Keratinocyte (primary cell): Measurements from ENCODE around the gene SARNP.

Experiments used
- EZH2 ChIP-seq: IDR thresholded peaks from one replicate; pipeline ENCODE4 v1.6.1; 2012; ENCODE audit warnings: inconsistent platforms, mild to moderate bottlenecking, low read length, moderate library complexity
- TF ChIP-seq, protein P1 (sequence below), 3 experiments: IDR thresholded peaks in 1 of 3; conservative IDR thresholded peaks in 1 of 3; optimal IDR thresholded peaks in 1 of 3; 2 replicates in 2 of 3; 3 replicates in 1 of 3; pipeline versions ENCODE3 to v1.5.1; 2011; ENCODE audit warnings: low read length in 3 of 3, mild to moderate bottlenecking in 3 of 3, moderate library complexity in 2 of 3, control low read depth in 1 of 3, inconsistent platforms in 1 of 3; ENCODE audit not compliant: insufficient read depth in 2 of 3; ENCODE audit errors: extremely low read depth in 1 of 3

DNA sequence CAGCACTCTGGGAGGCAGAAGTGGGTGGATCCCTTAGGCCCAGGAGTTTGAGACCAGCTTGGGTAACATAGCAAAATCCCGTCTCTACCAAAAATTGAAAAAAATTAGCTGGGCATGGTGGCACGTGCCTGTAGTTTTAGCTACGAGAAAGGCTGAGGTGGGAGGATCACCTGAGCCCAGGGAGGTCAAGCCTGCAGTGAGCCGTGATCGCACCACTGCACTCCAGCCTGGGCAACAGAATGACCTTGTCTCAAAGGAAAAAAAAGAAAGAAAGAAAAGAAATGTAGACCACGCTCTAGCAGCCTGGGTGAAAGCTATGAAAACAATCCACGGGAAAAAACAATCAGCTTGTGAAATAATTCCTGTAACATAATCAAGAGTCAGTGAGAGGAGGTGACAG, 29.0 kb downstream of the SARNP start:
- TF ChIP-seq, protein P1, sequence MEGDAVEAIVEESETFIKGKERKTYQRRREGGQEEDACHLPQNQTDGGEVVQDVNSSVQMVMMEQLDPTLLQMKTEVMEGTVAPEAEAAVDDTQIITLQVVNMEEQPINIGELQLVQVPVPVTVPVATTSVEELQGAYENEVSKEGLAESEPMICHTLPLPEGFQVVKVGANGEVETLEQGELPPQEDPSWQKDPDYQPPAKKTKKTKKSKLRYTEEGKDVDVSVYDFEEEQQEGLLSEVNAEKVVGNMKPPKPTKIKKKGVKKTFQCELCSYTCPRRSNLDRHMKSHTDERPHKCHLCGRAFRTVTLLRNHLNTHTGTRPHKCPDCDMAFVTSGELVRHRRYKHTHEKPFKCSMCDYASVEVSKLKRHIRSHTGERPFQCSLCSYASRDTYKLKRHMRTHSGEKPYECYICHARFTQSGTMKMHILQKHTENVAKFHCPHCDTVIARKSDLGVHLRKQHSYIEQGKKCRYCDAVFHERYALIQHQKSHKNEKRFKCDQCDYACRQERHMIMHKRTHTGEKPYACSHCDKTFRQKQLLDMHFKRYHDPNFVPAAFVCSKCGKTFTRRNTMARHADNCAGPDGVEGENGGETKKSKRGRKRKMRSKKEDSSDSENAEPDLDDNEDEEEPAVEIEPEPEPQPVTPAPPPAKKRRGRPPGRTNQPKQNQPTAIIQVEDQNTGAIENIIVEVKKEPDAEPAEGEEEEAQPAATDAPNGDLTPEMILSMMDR (optimal IDR thresholded peaks at IDR 0.05 in 1 of 3, IDR thresholded peaks at IDR 0.05 in 1 of 3, conservative IDR thresholded peaks at IDR 0.05 in 1 of 3; ENCODE audit: extremely low read depth in 1 of 3, insufficient read depth in 2 of 3, low read length in 3 of 3), result no peak
- TF ChIP-seq EZH2, result no peak
